SK-N-SH treated with all-trans-retinoic acid at 6 μM for 48 hours (cell line): ENCODE data around the gene CGB2.

Source experiments
- ATAC-seq: fragments of 200-7000 bp; cut with Tn5 transposase; 3 replicates; pipeline ENCODE4 v1.9.1; 2020; ENCODE audit warnings: mild to moderate bottlenecking, moderate library complexity
- ARNTL ChIP-seq: fragments of 450-650 bp; formaldehyde crosslinking; IDR thresholded peaks from 2 replicates; pipeline ENCODE4 v1.5.0; 2020; ENCODE audit warnings: low read depth, mild to moderate bottlenecking, moderate library complexity, borderline replicate concordance
- CSDC2 ChIP-seq: fragments of 250-450 bp; sonication (Bioruptor Pico); IDR thresholded peaks from 2 replicates; pipeline ENCODE4 v1.5.0; 2020; ENCODE audit warnings: mild to moderate bottlenecking, moderate library complexity
- GLIS3 ChIP-seq: fragments of 250-450 bp; sonication (Bioruptor Pico); IDR thresholded peaks from 2 replicates; pipeline ENCODE4 v1.5.0; 2020; ENCODE audit warnings: mild to moderate bottlenecking, moderate library complexity
- ISL1 ChIP-seq: fragments of 250-450 bp; sonication (Bioruptor Pico); IDR thresholded peaks from 2 replicates; pipeline ENCODE4 v2.1.2; 2022; ENCODE audit warnings: mild to moderate bottlenecking, moderate library complexity
- PPARA ChIP-seq: fragments of 250-450 bp; sonication (Bioruptor Pico); IDR thresholded peaks from 2 replicates; pipeline ENCODE4 v1.5.0; 2020; ENCODE audit warnings: mild to moderate bottlenecking, borderline replicate concordance
- SNAI2 ChIP-seq: fragments of 250-450 bp; sonication (Bioruptor Pico); IDR thresholded peaks from 2 replicates; pipeline ENCODE4 v1.5.0; 2020; ENCODE audit warnings: mild to moderate bottlenecking, moderate library complexity
- TOX ChIP-seq: fragments of 250-450 bp; sonication (Bioruptor Pico); IDR thresholded peaks from 2 replicates; pipeline ENCODE4 v1.8.0; 2021; ENCODE audit warnings: mild to moderate bottlenecking, moderate library complexity, borderline replicate concordance
- ZC3H10 ChIP-seq: fragments of 250-450 bp; sonication (Bioruptor Pico); IDR thresholded peaks from 2 replicates; pipeline ENCODE4 v1.5.1; 2021; ENCODE audit warnings: mild to moderate bottlenecking, moderate library complexity
- ZFP3 ChIP-seq: fragments of 250-450 bp; sonication (Bioruptor Pico); IDR thresholded peaks from 2 replicates; pipeline ENCODE4 v1.5.0; 2020; ENCODE audit warnings: mild to moderate bottlenecking, moderate library complexity
- ZFP30 ChIP-seq: fragments of 450-650 bp; formaldehyde crosslinking; IDR thresholded peaks from 2 replicates; pipeline ENCODE4 v1.5.0; 2022; ENCODE audit warnings: mild to moderate bottlenecking, moderate library complexity
- ZNF565 ChIP-seq: fragments of 450-650 bp; formaldehyde crosslinking; conservative IDR thresholded peaks from 2 replicates; pipeline ENCODE4 v1.5.0; 2020; ENCODE audit warnings: low read depth, mild to moderate bottlenecking, moderate library complexity
- ZNF8 ChIP-seq: fragments of 450-650 bp; formaldehyde crosslinking; IDR thresholded peaks from 2 replicates; pipeline ENCODE4 v1.5.0; 2020; ENCODE audit warnings: mild to moderate bottlenecking, moderate library complexity
- TF ChIP-seq, protein P1 (sequence below): fragments of 250-450 bp; sonication (Bioruptor Pico); IDR thresholded peaks from 2 replicates; pipeline ENCODE4 v1.5.1; 2021; ENCODE audit warnings: mild to moderate bottlenecking, moderate library complexity
- TF ChIP-seq, protein P2 (sequence below): fragments of 250-450 bp; sonication (Bioruptor Pico); IDR thresholded peaks from 2 replicates; pipeline ENCODE4 v1.8.0; 2021; ENCODE audit warnings: low read depth, mild to moderate bottlenecking, moderate library complexity, borderline replicate concordance
- TF ChIP-seq, protein P3 (sequence below): fragments of 250-450 bp; sonication (Bioruptor Pico); IDR thresholded peaks from 2 replicates; pipeline ENCODE4 v1.8.0; 2020; ENCODE audit warnings: mild to moderate bottlenecking, moderate library complexity, borderline replicate concordance

Gene CGB2

DNA sequence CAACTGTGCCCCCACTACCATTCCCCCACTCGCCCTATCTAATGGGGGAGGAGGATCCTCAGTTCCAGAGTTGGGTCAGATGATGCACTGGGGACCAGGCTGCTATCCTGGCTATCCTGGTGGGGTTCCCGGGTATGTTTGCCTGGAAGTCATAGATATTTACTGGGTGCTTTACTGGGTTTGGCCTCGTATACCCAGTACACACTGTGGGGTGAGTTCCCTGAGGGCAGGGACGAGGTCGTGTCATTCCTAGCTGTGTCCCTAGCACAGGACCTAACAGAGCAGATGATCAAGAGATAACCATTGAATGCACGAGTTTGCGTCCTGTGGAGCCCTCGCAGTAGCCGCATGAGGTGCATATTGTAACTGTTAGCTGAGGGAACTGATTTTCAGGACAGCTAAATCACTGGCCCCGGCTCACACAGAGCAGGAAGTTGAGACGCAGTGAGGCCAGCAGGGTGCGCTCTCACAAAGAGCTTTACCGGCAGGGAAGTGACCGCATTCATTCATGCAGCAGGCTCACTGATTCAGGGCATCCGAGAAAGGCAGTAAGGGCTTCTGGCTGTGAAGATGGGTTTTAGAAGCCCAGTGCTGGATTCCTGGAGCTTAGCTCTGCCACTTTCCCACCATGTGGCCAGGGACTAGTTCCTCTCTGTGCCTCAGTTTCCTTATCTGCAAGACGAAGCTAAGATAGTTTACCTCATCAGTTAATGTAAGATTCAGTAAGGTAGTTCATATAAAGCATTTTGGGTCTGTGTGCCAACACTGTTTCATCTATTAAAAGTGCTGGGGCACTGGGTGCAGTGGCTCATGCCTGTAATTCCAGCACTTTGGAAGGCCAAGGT is 32.0 kb upstream of the CGB2 start:
- TF ChIP-seq GLIS3 (CRISPR knock-in tag): no peak
- TF ChIP-seq ZFP3 (CRISPR knock-in tag): no peak
- TF ChIP-seq, protein P1, sequence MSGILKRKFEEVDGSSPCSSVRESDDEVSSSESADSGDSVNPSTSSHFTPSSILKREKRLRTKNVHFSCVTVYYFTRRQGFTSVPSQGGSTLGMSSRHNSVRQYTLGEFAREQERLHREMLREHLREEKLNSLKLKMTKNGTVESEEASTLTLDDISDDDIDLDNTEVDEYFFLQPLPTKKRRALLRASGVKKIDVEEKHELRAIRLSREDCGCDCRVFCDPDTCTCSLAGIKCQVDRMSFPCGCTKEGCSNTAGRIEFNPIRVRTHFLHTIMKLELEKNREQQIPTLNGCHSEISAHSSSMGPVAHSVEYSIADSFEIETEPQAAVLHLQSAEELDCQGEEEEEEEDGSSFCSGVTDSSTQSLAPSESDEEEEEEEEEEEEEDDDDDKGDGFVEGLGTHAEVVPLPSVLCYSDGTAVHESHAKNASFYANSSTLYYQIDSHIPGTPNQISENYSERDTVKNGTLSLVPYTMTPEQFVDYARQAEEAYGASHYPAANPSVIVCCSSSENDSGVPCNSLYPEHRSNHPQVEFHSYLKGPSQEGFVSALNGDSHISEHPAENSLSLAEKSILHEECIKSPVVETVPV (CRISPR knock-in tag): no peak
- TF ChIP-seq SNAI2 (CRISPR knock-in tag): no peak
- peak; percentile 89 for ATAC-seq

DNA sequence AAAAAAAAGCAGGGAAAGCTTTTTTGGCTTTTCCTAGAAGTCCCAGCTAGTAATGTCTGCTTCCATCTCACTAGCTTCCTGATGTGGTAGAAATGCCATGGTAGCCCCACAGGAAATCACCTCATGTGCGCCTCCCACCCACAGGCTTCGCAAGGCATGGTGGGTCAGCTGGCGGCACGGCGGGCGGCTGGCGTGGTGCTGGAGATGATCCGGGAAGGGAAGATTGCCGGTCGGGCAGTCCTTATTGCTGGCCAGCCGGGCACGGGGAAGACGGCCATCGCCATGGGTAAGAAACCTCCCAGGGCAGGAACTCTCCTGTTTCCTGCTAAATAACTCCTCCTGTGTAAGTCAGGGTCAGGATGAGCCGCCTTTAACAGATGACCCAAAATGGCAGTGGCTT is 27.6 kb upstream of the CGB2 start:
- ATAC-seq: no peak
- no peak for TF ChIP-seq ZFP3 (CRISPR knock-in tag)
- TF ChIP-seq ISL1 (CRISPR knock-in tag): no peak
- TF ChIP-seq, protein P1 (CRISPR knock-in tag): no peak
- no peak for TF ChIP-seq ZNF8 (CRISPR knock-in tag)
- no peak for TF ChIP-seq CSDC2
- TF ChIP-seq ZFP30 (CRISPR knock-in tag): no peak
- no peak for TF ChIP-seq ZC3H10 (CRISPR knock-in tag)
- TF ChIP-seq, protein P2, sequence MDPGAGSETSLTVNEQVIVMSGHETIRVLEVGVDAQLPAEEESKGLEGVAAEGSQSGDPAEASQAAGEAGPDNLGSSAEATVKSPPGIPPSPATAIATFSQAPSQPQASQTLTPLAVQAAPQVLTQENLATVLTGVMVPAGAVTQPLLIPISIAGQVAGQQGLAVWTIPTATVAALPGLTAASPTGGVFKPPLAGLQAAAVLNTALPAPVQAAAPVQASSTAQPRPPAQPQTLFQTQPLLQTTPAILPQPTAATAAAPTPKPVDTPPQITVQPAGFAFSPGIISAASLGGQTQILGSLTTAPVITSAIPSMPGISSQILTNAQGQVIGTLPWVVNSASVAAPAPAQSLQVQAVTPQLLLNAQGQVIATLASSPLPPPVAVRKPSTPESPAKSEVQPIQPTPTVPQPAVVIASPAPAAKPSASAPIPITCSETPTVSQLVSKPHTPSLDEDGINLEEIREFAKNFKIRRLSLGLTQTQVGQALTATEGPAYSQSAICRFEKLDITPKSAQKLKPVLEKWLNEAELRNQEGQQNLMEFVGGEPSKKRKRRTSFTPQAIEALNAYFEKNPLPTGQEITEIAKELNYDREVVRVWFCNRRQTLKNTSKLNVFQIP (CRISPR knock-in tag): no peak

DNA sequence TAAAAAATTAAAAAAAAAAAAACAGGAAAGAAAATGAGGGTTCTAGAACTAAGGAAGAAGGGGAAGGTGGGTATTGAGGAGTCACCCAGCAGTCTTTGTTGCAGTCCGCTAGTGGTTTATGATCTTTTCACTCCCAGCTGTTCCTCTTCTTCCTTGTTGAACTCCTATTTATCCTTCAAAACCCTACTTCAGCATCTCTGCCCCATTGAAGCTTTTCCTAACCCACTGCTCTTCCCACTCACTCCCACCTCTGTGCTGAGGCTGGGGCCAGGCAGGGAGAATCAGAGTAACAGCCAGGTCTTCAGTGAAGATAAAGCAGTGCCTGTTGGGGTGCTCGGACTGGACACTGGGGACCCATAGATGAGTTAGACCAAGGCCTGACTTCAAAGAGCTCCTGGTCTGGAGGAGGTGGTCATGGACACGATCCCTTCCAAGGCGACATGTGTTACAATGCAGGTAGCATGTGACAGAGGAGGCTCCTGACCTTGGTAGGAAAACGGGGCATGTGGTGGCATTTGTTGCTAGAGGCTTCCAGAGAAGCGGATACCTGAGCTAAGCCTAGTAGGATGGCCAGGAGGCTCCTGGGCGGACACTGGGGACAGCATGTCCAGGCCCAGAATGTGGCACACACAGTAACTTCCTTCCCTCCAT is 26.6 kb upstream of the CGB2 start:
- peak; percentile 97 for TF ChIP-seq ZFP3 (CRISPR knock-in tag)
- TF ChIP-seq, protein P3, sequence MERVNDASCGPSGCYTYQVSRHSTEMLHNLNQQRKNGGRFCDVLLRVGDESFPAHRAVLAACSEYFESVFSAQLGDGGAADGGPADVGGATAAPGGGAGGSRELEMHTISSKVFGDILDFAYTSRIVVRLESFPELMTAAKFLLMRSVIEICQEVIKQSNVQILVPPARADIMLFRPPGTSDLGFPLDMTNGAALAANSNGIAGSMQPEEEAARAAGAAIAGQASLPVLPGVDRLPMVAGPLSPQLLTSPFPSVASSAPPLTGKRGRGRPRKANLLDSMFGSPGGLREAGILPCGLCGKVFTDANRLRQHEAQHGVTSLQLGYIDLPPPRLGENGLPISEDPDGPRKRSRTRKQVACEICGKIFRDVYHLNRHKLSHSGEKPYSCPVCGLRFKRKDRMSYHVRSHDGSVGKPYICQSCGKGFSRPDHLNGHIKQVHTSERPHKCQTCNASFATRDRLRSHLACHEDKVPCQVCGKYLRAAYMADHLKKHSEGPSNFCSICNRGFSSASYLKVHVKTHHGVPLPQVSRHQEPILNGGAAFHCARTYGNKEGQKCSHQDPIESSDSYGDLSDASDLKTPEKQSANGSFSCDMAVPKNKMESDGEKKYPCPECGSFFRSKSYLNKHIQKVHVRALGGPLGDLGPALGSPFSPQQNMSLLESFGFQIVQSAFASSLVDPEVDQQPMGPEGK (CRISPR knock-in tag): no peak
- no peak for ATAC-seq

DNA sequence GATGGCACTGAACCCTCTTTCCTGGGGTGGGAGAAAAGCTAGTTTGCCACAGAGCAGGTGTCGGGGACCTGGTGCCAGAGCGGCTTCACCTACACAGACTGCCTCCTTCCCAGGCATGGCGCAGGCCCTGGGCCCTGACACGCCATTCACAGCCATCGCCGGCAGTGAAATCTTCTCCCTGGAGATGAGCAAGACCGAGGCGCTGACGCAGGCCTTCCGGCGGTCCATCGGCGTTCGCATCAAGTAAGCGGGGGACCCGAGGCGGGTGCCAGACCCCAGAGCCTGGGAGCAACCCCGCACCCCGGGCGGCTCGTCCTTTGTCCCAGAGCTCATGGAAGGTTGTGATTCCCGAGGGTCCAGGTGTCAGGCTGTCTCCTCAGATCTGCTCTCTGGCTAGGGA is 24.8 kb upstream of the CGB2 start:
- ATAC-seq: no peak
- TF ChIP-seq PPARA (no peak), ZNF565 (CRISPR knock-in tag) (no peak), ZNF8 (CRISPR knock-in tag) (no peak), SNAI2 (CRISPR knock-in tag) (no peak), TOX (no peak), ARNTL (CRISPR knock-in tag) (no peak)
- TF ChIP-seq, protein P2 (CRISPR knock-in tag): no peak
- TF ChIP-seq, protein P3 (CRISPR knock-in tag): no peak
